AG10803 (cell line): ENCODE measurements around the gene UBE2S.

Experiments
- DNase-seq: peaks from one replicate; pipeline ENCODE4 v3.0.0; 2010; ENCODE audit warnings: low read depth
- H3K4me3 ChIP-seq: 2 replicates; pipeline ENCODE4 v1.5.1; 2011; ENCODE audit warnings: mild to moderate bottlenecking, low read length, control low read depth
- CTCF ChIP-seq: conservative IDR thresholded peaks from 2 replicates; pipeline ENCODE4 v1.5.1; 2011; ENCODE audit warnings: mild to moderate bottlenecking, low read length, control low read depth, inconsistent platforms

Gene UBE2S

GRCh38 chr19:55384920-55385723 is 22.5 kb downstream of the UBE2S start:
- TF ChIP-seq CTCF: no peak
- peak overlapping the region; percentile 60 for H3K4me3 ChIP-seq
- DNase-seq: peak; percentile 93

DNA sequence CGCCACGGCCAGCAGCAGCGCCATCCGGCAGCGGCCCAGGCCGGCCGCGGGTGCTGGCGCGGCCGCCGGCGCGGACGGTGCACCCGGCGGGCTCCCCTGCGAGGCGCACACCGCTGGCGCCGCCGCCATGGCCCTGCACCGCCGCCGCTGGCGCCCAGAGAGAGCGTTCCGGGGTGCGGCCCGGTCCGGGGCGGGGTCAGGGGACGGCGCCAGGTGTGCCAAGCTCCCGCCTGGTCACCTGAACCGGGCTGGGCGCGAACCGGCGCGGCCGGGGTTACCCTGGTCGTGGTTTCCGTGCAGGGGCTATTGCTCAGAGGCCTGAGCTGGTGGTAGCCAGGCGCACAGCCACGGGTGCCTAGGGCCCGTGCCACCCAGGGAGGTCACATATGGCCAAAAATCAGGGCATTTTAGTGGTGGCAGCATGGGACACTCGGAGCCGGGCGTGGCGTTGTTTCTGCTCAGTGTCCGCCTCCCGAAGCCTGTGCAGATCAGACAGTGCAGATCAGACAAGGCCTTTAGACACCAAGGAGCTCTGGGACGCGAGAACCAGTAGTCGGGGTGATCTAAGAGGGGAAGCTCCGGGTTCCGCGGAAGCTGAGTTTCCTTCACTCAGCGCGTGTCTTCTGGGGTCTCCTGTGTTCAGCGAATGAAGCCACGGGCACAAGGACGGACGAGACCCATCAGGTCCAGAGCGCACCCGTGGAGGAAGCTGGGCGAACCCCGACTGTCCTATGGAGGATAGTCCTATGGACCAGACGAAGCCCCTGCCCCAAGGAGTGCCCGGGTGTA is 23.3 kb downstream of the UBE2S start, which contains the start of gene TMEM238:
TMEM238 (minus strand) TSS at position 162 of the 789 bp plus-strand sequence; CDS start at position 129, 33 bp downstream.
- no peak for TF ChIP-seq CTCF
- DNase-seq: no peak
- H3K4me3 ChIP-seq: peak within 1 kb of the TSS; percentile 60

DNA sequence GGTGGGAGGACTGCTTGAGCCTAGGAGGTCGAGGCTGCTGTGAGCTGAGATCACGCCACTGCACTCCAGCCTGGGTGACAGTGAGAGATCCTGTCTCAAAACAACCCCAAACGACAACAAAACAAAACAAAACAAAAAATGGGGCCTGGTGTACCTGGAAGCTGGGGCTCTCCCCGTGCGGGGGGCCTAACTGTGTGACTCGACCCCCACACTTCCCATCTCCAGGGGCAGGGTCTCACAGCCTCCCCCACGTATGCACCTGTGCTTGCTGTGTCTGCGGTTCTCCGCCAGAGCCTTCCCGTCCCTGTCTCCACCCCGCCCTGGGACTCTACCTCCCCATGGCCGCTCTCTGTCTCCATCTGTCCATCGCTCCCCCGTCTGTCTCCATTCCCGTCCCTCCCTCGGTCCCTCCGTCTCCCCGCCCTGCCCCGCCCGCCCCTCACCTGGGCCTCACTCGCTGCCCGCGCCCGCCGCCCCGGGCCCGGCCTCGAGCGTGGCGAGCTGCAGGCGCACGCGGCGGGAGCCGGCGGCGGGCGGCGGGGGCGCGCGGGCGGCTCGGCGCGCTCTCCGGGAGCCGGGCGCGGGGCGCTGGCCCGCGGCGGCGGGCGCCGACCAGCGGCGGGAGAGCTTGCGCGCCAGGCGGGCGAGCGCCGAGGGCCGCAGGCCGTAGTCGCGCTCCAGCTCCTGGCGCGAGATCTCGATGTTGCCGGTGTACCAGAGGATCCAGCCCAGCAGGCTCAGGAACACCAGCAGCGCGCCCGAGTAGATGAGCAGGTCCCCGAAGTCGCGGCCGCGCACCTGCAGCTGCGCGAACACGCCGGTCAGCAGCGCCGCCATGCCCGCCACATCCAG is 24.1 kb downstream of the UBE2S start:
- no peak; the same call in 1 of the 2 replicates for TF ChIP-seq CTCF
- DNase-seq: peak; percentile 62
- H3K4me3 ChIP-seq: peak overlapping the region; percentile 55

DNA sequence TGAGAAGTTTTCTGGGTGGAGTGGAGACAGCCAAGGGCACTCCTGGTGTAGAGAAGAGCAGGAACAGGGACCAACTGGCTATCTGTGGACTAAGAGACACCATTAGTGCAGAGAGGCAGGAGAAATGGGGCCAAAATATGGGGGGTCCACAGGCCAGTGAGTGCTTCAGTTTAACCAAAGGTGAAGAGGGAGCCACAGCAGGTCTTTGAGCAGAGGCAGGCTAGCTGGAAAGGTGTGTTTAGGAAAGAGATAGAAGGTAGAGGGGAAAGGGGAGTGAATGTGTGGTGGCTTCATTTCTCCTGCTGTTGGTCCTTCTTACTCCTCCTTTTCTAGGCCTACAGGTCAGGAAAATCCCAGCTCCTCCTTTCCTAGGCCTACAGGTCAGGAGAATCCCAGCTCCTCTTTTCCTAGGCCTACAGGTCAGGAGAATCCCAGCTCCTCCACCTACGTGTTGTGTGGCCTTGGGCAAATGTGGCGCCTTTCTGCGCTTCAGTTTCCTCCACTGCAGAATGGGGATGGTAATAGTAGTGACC is 25.0 kb downstream of the UBE2S start:
- no peak for DNase-seq
- no peak for TF ChIP-seq CTCF
- H3K4me3 ChIP-seq: no peak overlapping the region

DNA sequence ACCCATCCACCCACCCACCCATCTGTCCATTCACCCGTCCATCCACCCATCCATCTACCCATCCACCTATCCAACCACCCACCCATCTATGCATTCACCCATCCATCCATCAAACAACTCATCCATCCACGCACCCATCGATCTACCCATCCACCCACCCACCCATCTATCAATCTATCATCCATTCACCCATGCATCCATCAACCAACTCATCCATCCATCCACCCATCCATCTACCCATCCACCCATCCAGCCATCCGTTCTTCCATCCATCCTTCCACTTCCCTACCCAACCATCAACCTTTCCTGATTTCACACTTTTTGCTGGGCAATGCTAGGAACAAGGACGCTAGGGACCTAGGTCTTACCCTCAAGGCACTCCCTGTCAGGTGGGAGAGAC is 25.6 kb downstream of the UBE2S start:
- H3K4me3 ChIP-seq: no peak overlapping the region
- TF ChIP-seq CTCF: no peak
- DNase-seq: no peak

DNA sequence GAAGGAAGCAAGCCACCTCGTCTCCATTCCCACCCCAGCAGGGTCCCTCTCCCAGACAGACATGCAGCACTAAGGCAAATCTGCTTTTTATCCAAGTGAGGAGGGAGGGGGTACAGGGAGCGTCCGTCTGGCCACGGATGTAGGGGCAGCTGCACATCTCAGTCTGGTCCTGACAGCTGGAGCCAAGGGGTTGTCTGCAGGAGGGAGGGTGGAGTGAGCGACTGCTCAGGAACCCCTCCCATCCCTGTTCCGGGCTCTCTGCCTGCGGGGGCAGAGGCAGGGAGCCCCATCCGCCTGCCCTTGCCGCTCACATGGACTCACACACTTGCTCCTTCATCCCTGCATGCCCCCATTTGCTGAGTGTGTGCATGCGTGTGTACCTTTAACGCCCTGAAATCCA is 28.4 kb downstream of the UBE2S start:
- TF ChIP-seq CTCF: no peak
- H3K4me3 ChIP-seq: no peak overlapping the region
- DNase-seq: no peak
